NCI-H345 treated with DMSO at 0.1 percent for 48 hours (cell line): ENCODE data around the gene SCAPER.

Source experiments
- DNase-seq: peaks from one replicate; lab custom pipeline; 2025; ENCODE audit not compliant: unreplicated experiment; lab: John Stamatoyannopoulos, UW

SCAPER gene

GRCh38 chr15:76678766-76679165 is 226.4 kb downstream of the SCAPER start:
- DNase-seq, result no peak

GRCh38 chr15:76674883-76675282 is 230.3 kb downstream of the SCAPER start:
- no peak for DNase-seq

GRCh38 chr15:76669521-76670207 is 235.5 kb downstream of the SCAPER start:
- no peak for DNase-seq

- DNase-seq, result no peak
Measured at GRCh38 chr15:76668900-76669299, 236.2 kb downstream of the SCAPER start.

GRCh38 chr15:76667943-76668715 is 237.0 kb downstream of the SCAPER start:
- no peak for DNase-seq

GRCh38 chr15:76664895-76665294 is 240.2 kb downstream of the SCAPER start:
- no peak for DNase-seq

- DNase-seq, result no peak
Measured at GRCh38 chr15:76664411-76664810, 240.7 kb downstream of the SCAPER start.

GRCh38 chr15:76663529-76663928 is 241.6 kb downstream of the SCAPER start:
- DNase-seq, result no peak

- no peak for DNase-seq
Measured at GRCh38 chr15:76648732-76649444, 256.3 kb downstream of the SCAPER start.

- no peak for DNase-seq
Measured at GRCh38 chr15:76647612-76648011, 257.5 kb downstream of the SCAPER start.

- no peak for DNase-seq
Measured at GRCh38 chr15:76644646-76645045, 260.5 kb downstream of the SCAPER start.

- DNase-seq, result no peak
Measured at GRCh38 chr15:76642671-76643070, 262.5 kb downstream of the SCAPER start.

GRCh38 chr15:76637166-76637565 is 268.0 kb downstream of the SCAPER start:
- DNase-seq, result no peak

GRCh38 chr15:76636059-76636458 is 269.1 kb downstream of the SCAPER start:
- DNase-seq, result no peak

GRCh38 chr15:76626611-76627010 is 278.5 kb downstream of the SCAPER start:
- no peak for DNase-seq

GRCh38 chr15:76625267-76625666 is 279.9 kb downstream of the SCAPER start:
- no peak for DNase-seq

- DNase-seq, result no peak
Measured at GRCh38 chr15:76614725-76615124, 290.4 kb downstream of the SCAPER start.

- DNase-seq, result no peak
Measured at GRCh38 chr15:76588811-76589747, 316.1 kb downstream of the SCAPER start.

GRCh38 chr15:76585576-76585897 is 319.6 kb downstream of the SCAPER start:
- no peak for DNase-seq

GRCh38 chr15:76584868-76585575 is 320.1 kb downstream of the SCAPER start:
- no peak for DNase-seq
